ENCODE data around the gene HACD3. TPM values are rescaled to one million over a fixed set of nuclear protein-coding genes. Genes with fewer than 3 reads are reported as not detected.
A peak's percentile ranks its signal among the peaks of the same experiment; 100 is the strongest.

Gene HACD3
- total and polyA plus RNA-seq, 2 of the 13 experiments (the other 11 are each of a cell fraction or from before 2014, with no cell fraction given) = 73.6 to 161 TPM

GRCh38 chr15:65516997-65517865 is 13.0 kb upstream of the HACD3 start, which contains the start of gene DPP8 (continued):
- TF ChIP-seq TFE3 (CRISPR knock-in tag; IDR thresholded peaks at IDR 0.05) (no peak), JUN (CRISPR knock-in tag; IDR thresholded peaks at IDR 0.05) (peak; percentile 56), SOX5 (CRISPR knock-in tag; IDR thresholded peaks at IDR 0.05; ENCODE audit: borderline replicate concordance) (0 out of 2 replicates have a peak, but pooled peaks have one; percentile 48), ZSCAN29 (CRISPR knock-in tag; conservative IDR thresholded peaks at IDR 0.05) (peak; percentile 87; the same call in 1 of the 2 replicates), DMAP1 (CRISPR knock-in tag; IDR thresholded peaks at IDR 0.05) (peak; percentile 92), ZNF331 (CRISPR knock-in tag; IDR thresholded peaks at IDR 0.05) (peak; percentile 89), ZNF788 (CRISPR knock-in tag; IDR thresholded peaks at IDR 0.05; ENCODE audit: borderline replicate concordance) (peak; percentile 92; the same call in 1 of the 2 replicates), ARHGAP35 (CRISPR knock-in tag; IDR thresholded peaks at IDR 0.05; ENCODE audit: borderline replicate concordance) (peak; percentile 97), ZNF839 (CRISPR knock-in tag; IDR thresholded peaks at IDR 0.05; ENCODE audit: borderline replicate concordance) (peak; percentile 92), ATF2 (CRISPR knock-in tag; IDR thresholded peaks at IDR 0.05) (peak; percentile 79), HMG20A (CRISPR knock-in tag; IDR thresholded peaks at IDR 0.05; ENCODE audit: borderline replicate concordance) (peak; percentile 37; the same call in 1 of the 2 replicates), ARID3A (IDR thresholded peaks at IDR 0.05; ENCODE audit: low read depth, low read length) (peak; percentile 30; the same call in 1 of the 2 replicates), HOXA5 (CRISPR knock-in tag; IDR thresholded peaks at IDR 0.05) (peak; percentile 77), KAT8 (CRISPR knock-in tag; IDR thresholded peaks at IDR 0.05) (peak; percentile 97), ONECUT2 (CRISPR knock-in tag; IDR thresholded peaks at IDR 0.05) (no peak), SMC3 (IDR thresholded peaks at IDR 0.05; ENCODE audit: low read length) (no peak), NKX3-1 (CRISPR knock-in tag; IDR thresholded peaks at IDR 0.05) (no peak; the same call in none of the 2 replicates), GTF2F1 (IDR thresholded peaks at IDR 0.05; ENCODE audit: low read length) (no peak), MATR3 (CRISPR knock-in tag; IDR thresholded peaks at IDR 0.05) (no peak), MLXIP (CRISPR knock-in tag; IDR thresholded peaks at IDR 0.05; ENCODE audit: borderline replicate concordance) (no peak; the same call in 1 of the 2 replicates), MED8 (CRISPR knock-in tag; IDR thresholded peaks at IDR 0.05; ENCODE audit: insufficient replicate concordance) (peak; percentile 84)

All from HepG2 (cell line).